ENCODE measurements around the gene CEMIP2.
"Not testable (repeated sequence)": the region's sequence is repeated elsewhere in the genome, so short reads cannot be mapped to it uniquely, and the experiment has no call there.

Gene CEMIP2

GRCh38 chr9:71768388-71769174 lies at the start of gene CEMIP2:
TSS of gene CEMIP2 (minus strand) at chr9:71768513. CDS start at chr9:71750373, 18,140 bp downstream.
- Histone ChIP-seq H3K9me3 (ENCODE audit: control insufficient read depth in 2 of 2, low read length in 2 of 2) (no peaks in the 10 kb centered on the region), H3K9ac (ENCODE audit: low read depth in 1 of 2, low read length in 2 of 2) (peak within 1 kb of the TSS; percentile 80 to 91), H3K4me3 (ENCODE audit: low read length in 2 of 2) (peak within 1 kb of the TSS; percentile 89 to 96), H3K4me1 (ENCODE audit: control insufficient read depth in 2 of 2, insufficient read depth in 2 of 2, low read length in 2 of 2) (peaks cover 19 to 35% of the 10 kb centered on the region in 2 donors), H3K27ac (ENCODE audit: low read depth in 2 of 2, low read length in 2 of 2) (peak within 1 kb of the TSS; percentile 95 to 97), H3K36me3 (ENCODE audit: control insufficient read depth in 2 of 2, insufficient read depth in 2 of 2, low read length in 2 of 2) (no peaks in the 10 kb centered on the region), H3K27me3 (ENCODE audit: control insufficient read depth in 2 of 2, insufficient read depth in 2 of 2, low read length in 2 of 2) (no peaks in the 10 kb centered on the region)

- Histone ChIP-seq H3K9ac (ENCODE audit: low read depth in 1 of 2, low read length in 2 of 2) (no peak overlapping the region), H3K9me3 (ENCODE audit: control insufficient read depth in 2 of 2, low read length in 2 of 2) (no peaks in the 10 kb centered on the region), H3K4me3 (ENCODE audit: low read length in 2 of 2) (no peak overlapping the region), H3K27ac (ENCODE audit: low read depth in 2 of 2, low read length in 2 of 2) (no peak overlapping the region), H3K36me3 (ENCODE audit: control insufficient read depth in 2 of 2, insufficient read depth in 2 of 2, low read length in 2 of 2) (no peaks in the 10 kb centered on the region), H3K4me1 (ENCODE audit: control insufficient read depth in 2 of 2, insufficient read depth in 2 of 2, low read length in 2 of 2) (no peaks in the 10 kb centered on the region), H3K27me3 (ENCODE audit: control insufficient read depth in 2 of 2, insufficient read depth in 2 of 2, low read length in 2 of 2) (no peaks in the 10 kb centered on the region)
Measured at GRCh38 chr9:71816916-71817451, 48.7 kb upstream of the CEMIP2 start.

- no peaks in the 10 kb centered on the region for H3K36me3 ChIP-seq (ENCODE audit: control insufficient read depth in 2 of 2, insufficient read depth in 2 of 2, low read length in 2 of 2)
- no peaks in the 10 kb centered on the region for H3K9me3 ChIP-seq (ENCODE audit: control insufficient read depth in 2 of 2, low read length in 2 of 2)
- no peak overlapping the region for H3K4me3 ChIP-seq (ENCODE audit: low read length in 2 of 2)
- H3K4me1 ChIP-seq (ENCODE audit: control insufficient read depth in 2 of 2, insufficient read depth in 2 of 2, low read length in 2 of 2) = no peaks in the 10 kb centered on the region
- H3K27ac ChIP-seq (ENCODE audit: low read depth in 2 of 2, low read length in 2 of 2) = no peak overlapping the region
- no peaks in the 10 kb centered on the region for H3K27me3 ChIP-seq (ENCODE audit: control insufficient read depth in 2 of 2, insufficient read depth in 2 of 2, low read length in 2 of 2)
- no peak overlapping the region for H3K9ac ChIP-seq (ENCODE audit: low read depth in 1 of 2, low read length in 2 of 2)
Measured at GRCh38 chr9:71814815-71815214, 46.5 kb upstream of the CEMIP2 start.

- H3K27ac ChIP-seq (ENCODE audit: low read depth in 2 of 2, low read length in 2 of 2) = no peak overlapping the region
- no peak overlapping the region for H3K4me3 ChIP-seq (ENCODE audit: low read length in 2 of 2)
- no peaks in the 10 kb centered on the region for H3K9me3 ChIP-seq (ENCODE audit: control insufficient read depth in 2 of 2, low read length in 2 of 2)
- H3K36me3 ChIP-seq (ENCODE audit: control insufficient read depth in 2 of 2, insufficient read depth in 2 of 2, low read length in 2 of 2) = no peaks in the 10 kb centered on the region
- no peak overlapping the region for H3K9ac ChIP-seq (ENCODE audit: low read depth in 1 of 2, low read length in 2 of 2)
- no peaks in the 10 kb centered on the region for H3K27me3 ChIP-seq (ENCODE audit: control insufficient read depth in 2 of 2, insufficient read depth in 2 of 2, low read length in 2 of 2)
- H3K4me1 ChIP-seq (ENCODE audit: control insufficient read depth in 2 of 2, insufficient read depth in 2 of 2, low read length in 2 of 2) = no peaks in the 10 kb centered on the region
Measured at GRCh38 chr9:71814226-71814625, 45.9 kb upstream of the CEMIP2 start.

- Histone ChIP-seq H3K9ac (ENCODE audit: low read depth in 1 of 2, low read length in 2 of 2) (no peak overlapping the region), H3K27me3 (ENCODE audit: control insufficient read depth in 2 of 2, insufficient read depth in 2 of 2, low read length in 2 of 2) (no peaks in the 10 kb centered on the region), H3K27ac (ENCODE audit: low read depth in 2 of 2, low read length in 2 of 2) (no peak overlapping the region), H3K36me3 (ENCODE audit: control insufficient read depth in 2 of 2, insufficient read depth in 2 of 2, low read length in 2 of 2) (no peaks in the 10 kb centered on the region), H3K9me3 (ENCODE audit: control insufficient read depth in 2 of 2, low read length in 2 of 2) (no peaks in the 10 kb centered on the region), H3K4me3 (ENCODE audit: low read length in 2 of 2) (no peak overlapping the region), H3K4me1 (ENCODE audit: control insufficient read depth in 2 of 2, insufficient read depth in 2 of 2, low read length in 2 of 2) (no peaks in the 10 kb centered on the region)
Measured at GRCh38 chr9:71812385-71812784, 44.1 kb upstream of the CEMIP2 start.

- no peaks in the 10 kb centered on the region for H3K36me3 ChIP-seq (ENCODE audit: control insufficient read depth in 2 of 2, insufficient read depth in 2 of 2, low read length in 2 of 2)
Measured at GRCh38 chr9:71808068-71808467, 39.8 kb upstream of the CEMIP2 start.

GRCh38 chr9:71806901-71807307 lies 38.6 kb upstream of the CEMIP2 start:
- no peaks in the 10 kb centered on the region for H3K36me3 ChIP-seq (ENCODE audit: control insufficient read depth in 2 of 2, insufficient read depth in 2 of 2, low read length in 2 of 2)
- no peak overlapping the region for H3K27ac ChIP-seq (ENCODE audit: low read depth in 2 of 2, low read length in 2 of 2)
- H3K9ac ChIP-seq (ENCODE audit: low read depth in 1 of 2, low read length in 2 of 2) = no peak overlapping the region
- no peaks in the 10 kb centered on the region for H3K27me3 ChIP-seq (ENCODE audit: control insufficient read depth in 2 of 2, insufficient read depth in 2 of 2, low read length in 2 of 2)
- no peak overlapping the region for H3K4me3 ChIP-seq (ENCODE audit: low read length in 2 of 2)
- no peaks in the 10 kb centered on the region for H3K4me1 ChIP-seq (ENCODE audit: control insufficient read depth in 2 of 2, insufficient read depth in 2 of 2, low read length in 2 of 2)
- no peaks in the 10 kb centered on the region for H3K9me3 ChIP-seq (ENCODE audit: control insufficient read depth in 2 of 2, low read length in 2 of 2)

More at GRCh38 chr9:71808068-71808467, 39.8 kb upstream of the CEMIP2 start:
- no peak overlapping the region for H3K27ac ChIP-seq (ENCODE audit: low read depth in 2 of 2, low read length in 2 of 2)
- H3K9me3 ChIP-seq (ENCODE audit: control insufficient read depth in 2 of 2, low read length in 2 of 2) = no peaks in the 10 kb centered on the region
- H3K27me3 ChIP-seq (ENCODE audit: control insufficient read depth in 2 of 2, insufficient read depth in 2 of 2, low read length in 2 of 2) = no peaks in the 10 kb centered on the region
- no peak overlapping the region for H3K9ac ChIP-seq (ENCODE audit: low read depth in 1 of 2, low read length in 2 of 2)
- H3K4me3 ChIP-seq (ENCODE audit: low read length in 2 of 2) = no peak overlapping the region
- no peaks in the 10 kb centered on the region for H3K4me1 ChIP-seq (ENCODE audit: control insufficient read depth in 2 of 2, insufficient read depth in 2 of 2, low read length in 2 of 2)

- H3K9ac ChIP-seq (ENCODE audit: low read depth in 1 of 2, low read length in 2 of 2); H3K36me3 ChIP-seq (ENCODE audit: control insufficient read depth in 2 of 2, insufficient read depth in 2 of 2, low read length in 2 of 2); H3K9me3 ChIP-seq (ENCODE audit: control insufficient read depth in 2 of 2, low read length in 2 of 2); H3K4me3 ChIP-seq (ENCODE audit: low read length in 2 of 2); H3K4me1 ChIP-seq (ENCODE audit: control insufficient read depth in 2 of 2, insufficient read depth in 2 of 2, low read length in 2 of 2); H3K27ac ChIP-seq (ENCODE audit: low read depth in 2 of 2, low read length in 2 of 2); H3K27me3 ChIP-seq (ENCODE audit: control insufficient read depth in 2 of 2, insufficient read depth in 2 of 2, low read length in 2 of 2): not testable (repeated sequence)
Measured at GRCh38 chr9:71805096-71805495, 36.8 kb upstream of the CEMIP2 start.

- H3K9ac ChIP-seq (ENCODE audit: low read depth in 1 of 2, low read length in 2 of 2) = no peak overlapping the region
- H3K9me3 ChIP-seq (ENCODE audit: control insufficient read depth in 2 of 2, low read length in 2 of 2) = no peaks in the 10 kb centered on the region
- no peaks in the 10 kb centered on the region for H3K36me3 ChIP-seq (ENCODE audit: control insufficient read depth in 2 of 2, insufficient read depth in 2 of 2, low read length in 2 of 2)
- H3K4me3 ChIP-seq (ENCODE audit: low read length in 2 of 2) = no peak overlapping the region
- H3K4me1 ChIP-seq (ENCODE audit: control insufficient read depth in 2 of 2, insufficient read depth in 2 of 2, low read length in 2 of 2) = no peaks in the 10 kb centered on the region
- H3K27ac ChIP-seq (ENCODE audit: low read depth in 2 of 2, low read length in 2 of 2) = no peak overlapping the region
- H3K27me3 ChIP-seq (ENCODE audit: control insufficient read depth in 2 of 2, insufficient read depth in 2 of 2, low read length in 2 of 2) = no peaks in the 10 kb centered on the region
Measured at GRCh38 chr9:71801826-71802225, 33.5 kb upstream of the CEMIP2 start.

GRCh38 chr9:71797266-71797665 lies 29.0 kb upstream of the CEMIP2 start:
- Histone ChIP-seq H3K27me3 (ENCODE audit: control insufficient read depth in 2 of 2, insufficient read depth in 2 of 2, low read length in 2 of 2) (no peaks in the 10 kb centered on the region), H3K27ac (ENCODE audit: low read depth in 2 of 2, low read length in 2 of 2) (no peak overlapping the region), H3K9me3 (ENCODE audit: control insufficient read depth in 2 of 2, low read length in 2 of 2) (no peaks in the 10 kb centered on the region), H3K4me3 (ENCODE audit: low read length in 2 of 2) (no peak overlapping the region), H3K4me1 (ENCODE audit: control insufficient read depth in 2 of 2, insufficient read depth in 2 of 2, low read length in 2 of 2) (no peaks in the 10 kb centered on the region), H3K36me3 (ENCODE audit: control insufficient read depth in 2 of 2, insufficient read depth in 2 of 2, low read length in 2 of 2) (no peaks in the 10 kb centered on the region), H3K9ac (ENCODE audit: low read depth in 1 of 2, low read length in 2 of 2) (no peak overlapping the region)

Measured in mucosa of rectum (tissue), 2 donors.